A549 (cell line): ENCODE results near the gene ALDH16A1. TPM values are rescaled to one million over a fixed set of nuclear protein-coding genes. Genes with fewer than 3 reads are reported as not detected.

Source experiments
- ATAC-seq, 2 experiments: fragments of 200-7000 bp in 1 of 2; fragments of >200 bp in 1 of 2; cut with Nextera tagmentation in 1 of 2; cut with Tn5 transposase in 1 of 2; 3 replicates each; pipeline versions ENCODE4 v1.8.0 to v1.9.1; 2018 to 2020; ENCODE audit warnings: mild to moderate bottlenecking in 1 of 2, moderate library complexity in 1 of 2
- CTCF ChIA-PET: fragments of 300-600 bp; sonication (Branson Sonifier 250); formaldehyde crosslinking; extraction: SDS; loops from one replicate; lab custom pipeline; 2021; ENCODE audit warnings: antibody characterized with exemption, inconsistent platforms; lab: Yijun Ruan, JAX
- POLR2A ChIA-PET: fragments of 350-600 bp; formaldehyde crosslinking; extraction: SDS; loops from one replicate; lab custom pipeline; 2021; ENCODE audit warnings: antibody characterized with exemption, inconsistent platforms; lab: Yijun Ruan, JAX
- DNase-seq, 2 experiments: peaks; one replicate each; pipeline versions ENCODE4 v3.0.0 to v3.0.0-alpha.2; 2011 to 2016; ENCODE audit warnings: low read depth in 1 of 2, low spot score in 1 of 2
- FAIRE-seq: peaks from 2 replicates; lab custom pipeline; 2011; peaks lifted over from hg19 to GRCh38; lab: Jason Lieb, UNC
- H3K27ac ChIP-seq, 2 experiments: fragments of >200 bp; sonication (Bioruptor Twin); formaldehyde crosslinking; 3 replicates each; pipeline ENCODE4 v1.5.1; 2016 to 2017
- H3K4me1 ChIP-seq: fragments of >200 bp; sonication (Bioruptor Twin); formaldehyde crosslinking; 3 replicates; pipeline ENCODE4 v1.6.1; 2016
- H3K4me2 ChIP-seq: fragments of >200 bp; sonication (Bioruptor Twin); formaldehyde crosslinking; 3 replicates; pipeline ENCODE4 v1.6.1; 2016
- H3K4me3 ChIP-seq: fragments of >200 bp; sonication (Bioruptor Twin); formaldehyde crosslinking; 3 replicates; pipeline ENCODE4 v1.5.1; 2016
- H3K9me3 ChIP-seq: fragments of >200 bp; sonication (Bioruptor Twin); formaldehyde crosslinking; 3 replicates; pipeline ENCODE4 v1.6.1; 2016
- BHLHE40 ChIP-seq: IDR thresholded peaks from 2 replicates; pipeline ENCODE4 v1.6.1; 2012; ENCODE audit warnings: low read depth, low read length, inconsistent platforms
- CBX2 ChIP-seq: fragments of 200-600 bp; sonication (generic); IDR thresholded peaks from 2 replicates; pipeline ENCODE4 v1.6.1; 2016; ENCODE audit warnings: low read depth, mild to moderate bottlenecking, borderline replicate concordance
- CBX8 ChIP-seq: fragments of 200-600 bp; sonication (generic); IDR thresholded peaks from 2 replicates; pipeline ENCODE4 v1.6.1; 2016
- EHF ChIP-seq: fragments of 250-450 bp; sonication (Bioruptor Pico); IDR thresholded peaks from 2 replicates; pipeline ENCODE4 v1.5.0; 2020; ENCODE audit warnings: mild to moderate bottlenecking
- EHMT2 ChIP-seq: fragments of 200-600 bp; sonication (generic); IDR thresholded peaks from 2 replicates; pipeline ENCODE4 v1.6.1; 2016; ENCODE audit warnings: antibody characterized with exemption, low read depth, mild to moderate bottlenecking, moderate library complexity
- EP300 ChIP-seq, 2 experiments: fragments of >200 bp; sonication (Bioruptor Twin); formaldehyde crosslinking; IDR thresholded peaks; 2 replicates in 1 of 2; 3 replicates in 1 of 2; pipeline ENCODE4 v1.6.1; 2016 to 2017
- HES2 ChIP-seq: fragments of >200 bp; sonication (Bioruptor Twin); formaldehyde crosslinking; IDR thresholded peaks from 2 replicates; pipeline ENCODE4 v1.6.1; 2016
- HEYL ChIP-seq: fragments of 250-450 bp; sonication (Bioruptor Pico); IDR thresholded peaks from 2 replicates; pipeline ENCODE4 v1.8.0; 2021; ENCODE audit warnings: mild to moderate bottlenecking, moderate library complexity
- HOXA7 ChIP-seq: fragments of 250-450 bp; sonication (Bioruptor Pico); IDR thresholded peaks from 2 replicates; pipeline ENCODE4 v1.5.0; 2020; ENCODE audit warnings: mild to moderate bottlenecking, moderate library complexity
- HOXB13 ChIP-seq: fragments of 250-450 bp; sonication (Bioruptor Pico); IDR thresholded peaks from 2 replicates; pipeline ENCODE4 v1.5.0; 2020; ENCODE audit warnings: low read depth, mild to moderate bottlenecking, moderate library complexity
- HOXB5 ChIP-seq: fragments of 250-450 bp; sonication (Bioruptor Pico); IDR thresholded peaks from 2 replicates; pipeline ENCODE4 v1.5.0; 2020; ENCODE audit warnings: mild to moderate bottlenecking, moderate library complexity
- MAFK ChIP-seq: fragments of 450-650 bp; IDR thresholded peaks from 2 replicates; pipeline ENCODE4 v1.6.1; 2014; ENCODE audit not compliant: partially characterized antibody
- MAX ChIP-seq: IDR thresholded peaks from 2 replicates; pipeline ENCODE4 v1.6.1; 2012
- MAZ ChIP-seq: fragments of 150-350 bp; IDR thresholded peaks from 2 replicates; pipeline ENCODE4 v1.6.1; 2014; ENCODE audit warnings: antibody characterized with exemption, low read depth, low read length, borderline replicate concordance
- MYC ChIP-seq: IDR thresholded peaks from 2 replicates; pipeline ENCODE4 v1.6.1; 2012; ENCODE audit warnings: mild to moderate bottlenecking, inconsistent platforms, low read length, improper control_type of control experiment, borderline replicate concordance
- NFE2L2 ChIP-seq: fragments of 150-350 bp; conservative IDR thresholded peaks from 2 replicates; pipeline ENCODE4 v1.6.1; 2014; ENCODE audit warnings: low read length
- NR3C1 ChIP-seq: fragments of >200 bp; sonication (Bioruptor Twin); formaldehyde crosslinking; IDR thresholded peaks from 3 replicates; pipeline ENCODE4 v1.6.1; 2017
- POLR2A ChIP-seq: IDR thresholded peaks from 2 replicates; pipeline ENCODE4 v1.6.1; 2012; ENCODE audit warnings: mild to moderate bottlenecking, low read length
- POLR2AphosphoS2 ChIP-seq: conservative IDR thresholded peaks from 2 replicates; pipeline ENCODE4 v1.6.1; 2012; ENCODE audit warnings: low read length, improper control_type of control experiment, inconsistent platforms
- RCOR1 ChIP-seq: fragments of 150-350 bp; IDR thresholded peaks from 2 replicates; pipeline ENCODE4 v1.6.1; 2014; ENCODE audit warnings: antibody characterized with exemption, low read length, low read depth
- RFX5 ChIP-seq: fragments of 450-650 bp; IDR thresholded peaks from 2 replicates; pipeline ENCODE4 v1.7.1; 2014; ENCODE audit warnings: antibody characterized with exemption, mild to moderate bottlenecking, moderate library complexity
- RNF2 ChIP-seq: fragments of 200-600 bp; sonication (generic); IDR thresholded peaks from 2 replicates; pipeline ENCODE4 v1.6.1; 2016; ENCODE audit warnings: low read depth, mild to moderate bottlenecking, antibody characterized with exemption, moderate library complexity, borderline replicate concordance
- SMC3 ChIP-seq: fragments of >200 bp; sonication (Bioruptor Twin); formaldehyde crosslinking; IDR thresholded peaks from 3 replicates; pipeline ENCODE4 v1.6.1; 2018; ENCODE audit warnings: inconsistent platforms
- USF2 ChIP-seq: fragments of 450-650 bp; IDR thresholded peaks from 2 replicates; pipeline ENCODE4 v1.6.1; 2014; ENCODE audit warnings: antibody characterized with exemption
- ZFP36 ChIP-seq: fragments of 450-650 bp; IDR thresholded peaks from 2 replicates; pipeline ENCODE4 v1.6.1; 2014; ENCODE audit warnings: borderline replicate concordance; ENCODE audit not compliant: partially characterized antibody
- ZNF302 ChIP-seq: fragments of 250-450 bp; sonication (Bioruptor Pico); IDR thresholded peaks from 2 replicates; pipeline ENCODE4 v1.9.0; 2021; ENCODE audit warnings: inconsistent platforms, mild to moderate bottlenecking, moderate library complexity
- ZSCAN20 ChIP-seq: fragments of 250-450 bp; sonication (Bioruptor Pico); IDR thresholded peaks from 2 replicates; pipeline ENCODE4 v1.8.0; 2022; ENCODE audit warnings: mild to moderate bottlenecking, moderate library complexity
- WGBS: methylation state at CpG from one replicate; pipeline ENCODE4 v1.1.6; 2017; ENCODE audit errors: missing lambda C conversion rate; 5-methylcytosine and 5-hydroxymethylcytosine counted together
- polyA plus RNA-seq, 4 experiments: library from polyadenylated mRNA; depleted of rRNA in 3 of 4; stranded (reverse); fragments of >200 nt; fragmentation: RNase III in 1 of 4; extraction: RNeasy Plus Mini Kit Qiagen cat#74134 plus additional on column Dnase treatment in 1 of 4; gene quantifications; 2 replicates in 3 of 4; 3 replicates in 1 of 4; pipeline ENCODE4 v1.2.3, GENCODE V29; 2011 to 2017
- TF ChIP-seq, protein P1 (sequence below): fragments of >200 bp; sonication (Bioruptor Twin); formaldehyde crosslinking; IDR thresholded peaks from 3 replicates; pipeline ENCODE4 v1.5.1; 2016
- TF ChIP-seq, protein P2 (sequence below): fragments of 200-600 bp; sonication (generic); IDR thresholded peaks from 2 replicates; pipeline ENCODE4 v1.6.1; 2016; ENCODE audit warnings: antibody characterized with exemption, mild to moderate bottlenecking, moderate library complexity

ALDH16A1 gene
- polyA plus RNA-seq, 2 of the 4 experiments (the other 2 are of a cell fraction) = 10.2 to 23.0 TPM

GRCh38 chr19:49503582-49503962 lies 50.5 kb downstream of the ALDH16A1 start:
- CTCF ChIA-PET = interaction anchor here (0.6 to 10.4 kb wide), 27 partner anchors 8 to 448 kb away, joined by 3 to 201 read pairs (median 6); partner anchors contain the start of genes FCGRT, FLT3LG, NOSIP and PRRG2
- peaks cover 18% of the 10 kb centered on the region for H3K4me1 ChIP-seq
- FAIRE-seq = no peak
- no peak overlapping the region for H3K4me3 ChIP-seq
- POLR2A ChIA-PET = interaction anchor here (1.5 kb wide), 1 partner anchor 43 kb away, joined by 4 read pairs; no protein-coding TSS in a partner anchor
- H3K4me2 ChIP-seq = no peak overlapping the region
- no peak for ATAC-seq
- TF ChIP-seq MAX (no peak), RFX5 (no peak), MYC (no peak), RNF2 (no peak), NR3C1 (no peak), ZSCAN20 (no peak), EHMT2 (no peak), SMC3 (no peak), POLR2A (no peak), EP300 (IDR thresholded peaks at IDR 0.05) (no peak), RCOR1 (no peak), NFE2L2 (no peak), EHF (CRISPR knock-in tag) (no peak), HOXB13 (CRISPR knock-in tag) (no peak), HOXB5 (CRISPR knock-in tag) (no peak), BHLHE40 (no peak), CBX2 (no peak), HOXA7 (no peak), POLR2AphosphoS2 (no peak)
- TF ChIP-seq, protein P1, sequence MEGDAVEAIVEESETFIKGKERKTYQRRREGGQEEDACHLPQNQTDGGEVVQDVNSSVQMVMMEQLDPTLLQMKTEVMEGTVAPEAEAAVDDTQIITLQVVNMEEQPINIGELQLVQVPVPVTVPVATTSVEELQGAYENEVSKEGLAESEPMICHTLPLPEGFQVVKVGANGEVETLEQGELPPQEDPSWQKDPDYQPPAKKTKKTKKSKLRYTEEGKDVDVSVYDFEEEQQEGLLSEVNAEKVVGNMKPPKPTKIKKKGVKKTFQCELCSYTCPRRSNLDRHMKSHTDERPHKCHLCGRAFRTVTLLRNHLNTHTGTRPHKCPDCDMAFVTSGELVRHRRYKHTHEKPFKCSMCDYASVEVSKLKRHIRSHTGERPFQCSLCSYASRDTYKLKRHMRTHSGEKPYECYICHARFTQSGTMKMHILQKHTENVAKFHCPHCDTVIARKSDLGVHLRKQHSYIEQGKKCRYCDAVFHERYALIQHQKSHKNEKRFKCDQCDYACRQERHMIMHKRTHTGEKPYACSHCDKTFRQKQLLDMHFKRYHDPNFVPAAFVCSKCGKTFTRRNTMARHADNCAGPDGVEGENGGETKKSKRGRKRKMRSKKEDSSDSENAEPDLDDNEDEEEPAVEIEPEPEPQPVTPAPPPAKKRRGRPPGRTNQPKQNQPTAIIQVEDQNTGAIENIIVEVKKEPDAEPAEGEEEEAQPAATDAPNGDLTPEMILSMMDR = no peak
- WGBS = 69% methylated on average over 9 of the region's 9 CpGs
- no peak for DNase-seq
- H3K27ac ChIP-seq = no peak overlapping the region
- no peaks in the 10 kb centered on the region for H3K9me3 ChIP-seq

- Histone ChIP-seq H3K9me3 (no peaks in the 10 kb centered on the region), H3K4me1 (no peaks in the 10 kb centered on the region), H3K4me3 (no peak overlapping the region), H3K4me2 (no peak overlapping the region), H3K27ac (no peak overlapping the region)
- WGBS = 21% methylated on average over 8 of the region's 8 CpGs
- peak; percentile 56 to 67 for ATAC-seq
- no peak for FAIRE-seq
- ChIA-PET CTCF (interaction anchor here (0.6 to 10.4 kb wide), 8 partner anchors 9 to 172 kb away, joined by 3 to 201 read pairs (median 7); partner anchors contain the start of genes RPL13A and RPS11), POLR2A (interaction anchor here (0.8 kb wide), 1 partner anchor 170 kb away, joined by 3 read pairs; no protein-coding TSS in a partner anchor)
- peak; percentile 75 to 80 for DNase-seq
- TF ChIP-seq, protein P1 = peak; percentile 86
- TF ChIP-seq ZNF302 = no peak
- no peak for TF ChIP-seq CBX8
- no peak for TF ChIP-seq NR3C1
- no peak for TF ChIP-seq HES2
- TF ChIP-seq NFE2L2 = no peak
- TF ChIP-seq POLR2AphosphoS2 = no peak
- no peak for TF ChIP-seq HOXB5 (CRISPR knock-in tag)
- TF ChIP-seq ZFP36 = no peak
- no peak for TF ChIP-seq MAFK
- no peak for TF ChIP-seq HOXB13 (CRISPR knock-in tag)
- peak; percentile 82 for TF ChIP-seq SMC3
- no peak for TF ChIP-seq USF2
- no peak for TF ChIP-seq HEYL
- TF ChIP-seq RNF2 = no peak
- no peak for TF ChIP-seq MAZ
- TF ChIP-seq, protein P2, sequence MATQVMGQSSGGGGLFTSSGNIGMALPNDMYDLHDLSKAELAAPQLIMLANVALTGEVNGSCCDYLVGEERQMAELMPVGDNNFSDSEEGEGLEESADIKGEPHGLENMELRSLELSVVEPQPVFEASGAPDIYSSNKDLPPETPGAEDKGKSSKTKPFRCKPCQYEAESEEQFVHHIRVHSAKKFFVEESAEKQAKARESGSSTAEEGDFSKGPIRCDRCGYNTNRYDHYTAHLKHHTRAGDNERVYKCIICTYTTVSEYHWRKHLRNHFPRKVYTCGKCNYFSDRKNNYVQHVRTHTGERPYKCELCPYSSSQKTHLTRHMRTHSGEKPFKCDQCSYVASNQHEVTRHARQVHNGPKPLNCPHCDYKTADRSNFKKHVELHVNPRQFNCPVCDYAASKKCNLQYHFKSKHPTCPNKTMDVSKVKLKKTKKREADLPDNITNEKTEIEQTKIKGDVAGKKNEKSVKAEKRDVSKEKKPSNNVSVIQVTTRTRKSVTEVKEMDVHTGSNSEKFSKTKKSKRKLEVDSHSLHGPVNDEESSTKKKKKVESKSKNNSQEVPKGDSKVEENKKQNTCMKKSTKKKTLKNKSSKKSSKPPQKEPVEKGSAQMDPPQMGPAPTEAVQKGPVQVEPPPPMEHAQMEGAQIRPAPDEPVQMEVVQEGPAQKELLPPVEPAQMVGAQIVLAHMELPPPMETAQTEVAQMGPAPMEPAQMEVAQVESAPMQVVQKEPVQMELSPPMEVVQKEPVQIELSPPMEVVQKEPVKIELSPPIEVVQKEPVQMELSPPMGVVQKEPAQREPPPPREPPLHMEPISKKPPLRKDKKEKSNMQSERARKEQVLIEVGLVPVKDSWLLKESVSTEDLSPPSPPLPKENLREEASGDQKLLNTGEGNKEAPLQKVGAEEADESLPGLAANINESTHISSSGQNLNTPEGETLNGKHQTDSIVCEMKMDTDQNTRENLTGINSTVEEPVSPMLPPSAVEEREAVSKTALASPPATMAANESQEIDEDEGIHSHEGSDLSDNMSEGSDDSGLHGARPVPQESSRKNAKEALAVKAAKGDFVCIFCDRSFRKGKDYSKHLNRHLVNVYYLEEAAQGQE = 0 out of 2 replicates have a peak, but pooled peaks have one; percentile 35
Measured at GRCh38 chr19:49506575-49507105, 53.6 kb downstream of the ALDH16A1 start.
